H1 (cell line): ENCODE data around the gene ANAPC13.

Experiments
- BRCA1 ChIP-seq: IDR thresholded peaks from 2 replicates; pipeline ENCODE4 v1.6.1; 2012; ENCODE audit warnings: low read depth, low read length, improper control_type of control experiment
- CEBPB ChIP-seq: IDR thresholded peaks from 2 replicates; pipeline ENCODE4 v1.6.1; 2012; ENCODE audit warnings: low read depth, low read length
- GABPA ChIP-seq: IDR thresholded peaks from 2 replicates; pipeline ENCODE4 v1.6.1; 2011; ENCODE audit warnings: mild to moderate bottlenecking, low read length, moderate library complexity, borderline replicate concordance; ENCODE audit not compliant: insufficient read depth
- HDAC2 ChIP-seq, 2 experiments: fragments of 300-600 bp in 1 of 2; sonication (generic) in 1 of 2; IDR thresholded peaks; 2 replicates each; pipeline ENCODE4 v1.6.1; 2011 to 2012; ENCODE audit warnings: low read depth in 2 of 2, low read length in 2 of 2, mild to moderate bottlenecking in 2 of 2, moderate library complexity in 2 of 2, borderline replicate concordance in 1 of 2, inconsistent platforms in 1 of 2
- POLR2A ChIP-seq, 2 experiments: IDR thresholded peaks; 1 replicate in 1 of 2; 2 replicates in 1 of 2; pipeline ENCODE4 v1.6.1; 2011; ENCODE audit warnings: low read depth in 2 of 2, low read length in 2 of 2, mild to moderate bottlenecking in 2 of 2; ENCODE audit errors: control extremely low read depth in 1 of 2
- RFX5 ChIP-seq: IDR thresholded peaks from 2 replicates; pipeline ENCODE4 v1.6.1; 2011; ENCODE audit warnings: low read depth, low read length, improper control_type of control experiment, borderline replicate concordance
- SRF ChIP-seq: IDR thresholded peaks from 2 replicates; pipeline ENCODE4 v1.6.1; 2011; ENCODE audit warnings: mild to moderate bottlenecking, low read depth, low read length, moderate library complexity
- TCF12 ChIP-seq: IDR thresholded peaks from 2 replicates; pipeline ENCODE4 v1.6.1; 2011; ENCODE audit warnings: low read depth, mild to moderate bottlenecking, low read length

DNA sequence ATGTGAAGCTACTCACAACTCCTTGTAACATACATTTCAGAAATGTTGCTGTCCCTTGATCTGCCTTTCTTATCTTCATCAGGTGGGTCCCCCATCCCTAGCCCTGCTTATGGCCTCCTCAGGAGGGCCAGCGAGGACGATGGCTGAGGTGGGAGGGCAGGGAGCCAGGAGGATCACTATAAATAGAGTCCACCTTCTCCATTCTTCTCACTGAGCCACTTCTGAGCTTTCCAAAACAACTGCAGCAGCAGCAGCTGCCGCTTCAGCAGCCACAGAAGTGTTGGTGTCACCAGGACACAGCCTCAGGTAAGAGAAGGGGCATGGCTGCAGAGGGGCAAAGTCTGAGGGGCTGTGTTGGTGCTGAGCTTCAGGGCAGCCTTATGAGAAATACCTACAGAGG lies 53.5 kb downstream of the ANAPC13 start:
- TF ChIP-seq CEBPB (no peak), HDAC2 (IDR thresholded peaks at IDR 0.05; ENCODE audit: borderline replicate concordance in 1 of 2, low read depth in 2 of 2, low read length in 2 of 2) (no peak), RFX5 (no peak), BRCA1 (no peak), SRF (no peak), POLR2A (IDR thresholded peaks at IDR 0.05; ENCODE audit: control extremely low read depth in 1 of 2, low read depth in 2 of 2, low read length in 2 of 2) (no peak), TCF12 (no peak), GABPA (no peak)
